C4-2B (cell line): ENCODE results near the gene ATP6V0E1.

Experiments used
- CTCF ChIP-seq: fragments of 450-650 bp; conservative IDR thresholded peaks from 2 replicates; pipeline ENCODE4 v1.5.1; 2017; ENCODE audit warnings: mild to moderate bottlenecking
- ZFX ChIP-seq: fragments of 450-650 bp; IDR thresholded peaks from 2 replicates; pipeline ENCODE4 v1.6.1; 2017

- no peak for TF ChIP-seq CTCF
- TF ChIP-seq ZFX, result no peak
Measured at GRCh38 chr5:173042763-173043107, 59.2 kb downstream of the ATP6V0E1 start.
